ENCODE data around the gene SLF2.

SLF2 gene

GRCh38 chr10:100976906-100977305 is 64.1 kb downstream of the SLF2 start:
- DNase-seq (ENCODE audit: extremely low read depth, low read depth): no peak
- TF ChIP-seq, protein P1, sequence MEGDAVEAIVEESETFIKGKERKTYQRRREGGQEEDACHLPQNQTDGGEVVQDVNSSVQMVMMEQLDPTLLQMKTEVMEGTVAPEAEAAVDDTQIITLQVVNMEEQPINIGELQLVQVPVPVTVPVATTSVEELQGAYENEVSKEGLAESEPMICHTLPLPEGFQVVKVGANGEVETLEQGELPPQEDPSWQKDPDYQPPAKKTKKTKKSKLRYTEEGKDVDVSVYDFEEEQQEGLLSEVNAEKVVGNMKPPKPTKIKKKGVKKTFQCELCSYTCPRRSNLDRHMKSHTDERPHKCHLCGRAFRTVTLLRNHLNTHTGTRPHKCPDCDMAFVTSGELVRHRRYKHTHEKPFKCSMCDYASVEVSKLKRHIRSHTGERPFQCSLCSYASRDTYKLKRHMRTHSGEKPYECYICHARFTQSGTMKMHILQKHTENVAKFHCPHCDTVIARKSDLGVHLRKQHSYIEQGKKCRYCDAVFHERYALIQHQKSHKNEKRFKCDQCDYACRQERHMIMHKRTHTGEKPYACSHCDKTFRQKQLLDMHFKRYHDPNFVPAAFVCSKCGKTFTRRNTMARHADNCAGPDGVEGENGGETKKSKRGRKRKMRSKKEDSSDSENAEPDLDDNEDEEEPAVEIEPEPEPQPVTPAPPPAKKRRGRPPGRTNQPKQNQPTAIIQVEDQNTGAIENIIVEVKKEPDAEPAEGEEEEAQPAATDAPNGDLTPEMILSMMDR (IDR thresholded peaks at IDR 0.05; ENCODE audit: low read depth, low read length): no peak

- DNase-seq (ENCODE audit: extremely low read depth, low read depth): no peak
- TF ChIP-seq, protein P1 (IDR thresholded peaks at IDR 0.05; ENCODE audit: low read depth, low read length): no peak
Measured at GRCh38 chr10:100977436-100977835, 64.7 kb downstream of the SLF2 start.

GRCh38 chr10:100978121-100978900 is 65.5 kb downstream of the SLF2 start:
- TF ChIP-seq, protein P1 (IDR thresholded peaks at IDR 0.05; ENCODE audit: low read depth, low read length): no peak
- no peak for DNase-seq (ENCODE audit: extremely low read depth, low read depth)

- DNase-seq (ENCODE audit: extremely low read depth, low read depth): no peak
- TF ChIP-seq, protein P1 (IDR thresholded peaks at IDR 0.05; ENCODE audit: low read depth, low read length): no peak
Measured at GRCh38 chr10:100978901-100979195, 66.1 kb downstream of the SLF2 start.

DNA sequence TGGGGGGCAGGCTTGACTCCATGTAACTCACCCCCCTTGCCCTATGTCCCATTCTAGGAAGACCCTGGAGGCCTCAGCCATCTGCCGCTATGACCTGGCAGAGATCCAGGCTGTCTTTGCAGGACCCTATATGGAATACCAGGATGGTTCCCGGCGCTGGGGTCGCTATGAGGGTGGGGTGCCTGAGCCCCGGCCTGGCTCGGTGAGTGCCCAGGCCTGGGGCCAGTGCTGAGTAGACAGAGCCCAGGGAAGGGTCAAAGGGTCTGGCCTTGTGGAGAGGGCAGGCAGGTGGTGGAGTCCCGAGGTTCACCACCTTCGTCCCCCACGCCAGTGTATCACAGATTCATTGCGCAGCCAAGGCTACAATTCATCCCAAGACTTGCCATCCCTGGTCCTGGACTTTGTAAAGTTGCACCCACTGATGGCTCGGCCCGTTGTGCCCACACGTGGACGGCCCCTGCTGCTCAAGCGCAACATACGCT is 67.1 kb downstream of the SLF2 start:
- DNase-seq (ENCODE audit: extremely low read depth, low read depth): no peak
- TF ChIP-seq, protein P1 (IDR thresholded peaks at IDR 0.05; ENCODE audit: low read depth, low read length): no peak

GRCh38 chr10:100980311-100980710 is 67.5 kb downstream of the SLF2 start:
- no peak for DNase-seq (ENCODE audit: extremely low read depth, low read depth)
- TF ChIP-seq, protein P1 (IDR thresholded peaks at IDR 0.05; ENCODE audit: low read depth, low read length): no peak

- DNase-seq (ENCODE audit: extremely low read depth, low read depth): no peak
- TF ChIP-seq, protein P1 (IDR thresholded peaks at IDR 0.05; ENCODE audit: low read depth, low read length): no peak
Measured at GRCh38 chr10:100980711-100981110, 67.9 kb downstream of the SLF2 start.

Measured in AG09319 (cell line).